ENCODE results near the gene RGS7BP.
"Not testable (repeated sequence)": the region's sequence is repeated elsewhere in the genome, so short reads cannot be mapped to it uniquely, and the experiment has no call there.

RGS7BP gene

DNA sequence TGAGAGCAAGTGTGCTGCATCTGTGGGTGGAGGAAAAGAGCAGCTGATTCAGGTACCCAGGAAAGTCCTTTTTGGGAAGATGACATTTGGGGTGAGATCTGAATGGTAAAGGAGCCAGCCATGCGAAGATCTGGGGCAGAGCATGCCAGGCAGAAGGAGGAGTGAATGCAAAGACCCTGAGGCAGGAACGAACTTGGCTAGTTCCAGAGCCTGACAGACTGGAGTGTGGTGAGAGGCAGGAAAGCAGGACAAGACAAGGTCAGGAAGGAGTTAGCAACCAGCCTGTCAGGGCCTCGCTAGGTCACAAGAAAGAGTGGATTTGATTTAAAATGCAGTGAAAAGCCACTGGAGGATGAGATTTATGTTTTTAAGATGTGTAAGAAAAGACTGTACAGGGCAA is 28.2 kb downstream of the RGS7BP start:
- no peaks in the 10 kb centered on the region for H3K36me3 ChIP-seq
- H3K27ac ChIP-seq: no peak overlapping the region
- H4K20me1 ChIP-seq: no peaks in the 10 kb centered on the region
- H3K9me3 ChIP-seq: no peaks in the 10 kb centered on the region
- no peak for TF ChIP-seq Cebpa-rat (IDR thresholded peaks at IDR 0.05)
- H3K4me1 ChIP-seq: no peaks in the 10 kb centered on the region
- H3K4me3 ChIP-seq: no peak overlapping the region
- H3K27me3 ChIP-seq: no peaks in the 10 kb centered on the region
- no peak overlapping the region for H3K9ac ChIP-seq
- H3K4me2 ChIP-seq: no peak overlapping the region

DNA sequence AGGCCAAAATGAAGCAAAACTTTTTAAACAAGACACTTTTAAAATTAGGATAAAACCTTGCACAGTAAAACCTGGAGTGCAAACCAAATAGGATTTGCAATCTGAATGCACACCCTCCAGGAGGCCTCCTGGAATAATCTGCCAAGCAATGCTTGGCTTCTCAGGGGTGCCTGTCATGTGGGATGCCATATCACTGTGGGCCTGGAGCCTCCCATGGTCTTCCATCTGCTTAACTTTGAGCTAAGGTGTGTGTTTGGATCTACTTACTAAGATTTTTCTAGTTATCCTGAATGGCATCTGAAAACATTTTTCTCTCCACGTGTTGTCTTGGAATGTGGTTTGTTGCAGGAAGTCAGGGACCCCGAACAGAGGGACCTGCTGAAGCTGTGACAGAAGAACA is 52.1 kb downstream of the RGS7BP start:
- Histone ChIP-seq H3K27ac (no peak overlapping the region), H3K4me2 (no peak overlapping the region), H3K27me3 (no peaks in the 10 kb centered on the region), H3K4me3 (no peak overlapping the region), H3K9me3 (peaks cover 15% of the 10 kb centered on the region), H3K9ac (no peak overlapping the region), H3K4me1 (no peaks in the 10 kb centered on the region), H4K20me1 (no peaks in the 10 kb centered on the region), H3K36me3 (no peaks in the 10 kb centered on the region)
- TF ChIP-seq Cebpa-rat (IDR thresholded peaks at IDR 0.05): no peak

DNA sequence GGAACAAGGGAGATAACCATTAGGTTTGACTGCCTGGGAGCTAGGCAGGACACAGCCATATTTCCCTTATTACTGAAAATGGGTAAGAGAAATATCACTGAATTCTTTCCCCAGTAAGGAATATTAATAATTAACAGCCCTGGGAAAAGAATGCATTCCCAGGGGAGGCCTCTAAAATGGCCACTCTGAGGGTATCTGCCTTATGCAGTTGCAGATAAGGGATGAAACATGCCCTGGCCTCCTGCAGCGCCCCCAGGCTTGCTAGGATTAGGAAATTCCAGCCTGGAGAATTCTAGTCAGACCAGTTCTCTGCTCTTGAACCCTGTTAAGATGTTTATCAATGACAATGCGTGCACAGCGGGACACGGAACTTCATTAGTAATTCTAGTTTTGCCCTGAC is 52.8 kb downstream of the RGS7BP start:
- H3K4me2 ChIP-seq, H3K36me3 ChIP-seq, H3K4me1 ChIP-seq, H3K4me3 ChIP-seq, H3K9ac ChIP-seq, H3K27ac ChIP-seq, H4K20me1 ChIP-seq, H3K27me3 ChIP-seq: not testable (repeated sequence)
- H3K9me3 ChIP-seq: peaks cover 15% of the 10 kb centered on the region

DNA sequence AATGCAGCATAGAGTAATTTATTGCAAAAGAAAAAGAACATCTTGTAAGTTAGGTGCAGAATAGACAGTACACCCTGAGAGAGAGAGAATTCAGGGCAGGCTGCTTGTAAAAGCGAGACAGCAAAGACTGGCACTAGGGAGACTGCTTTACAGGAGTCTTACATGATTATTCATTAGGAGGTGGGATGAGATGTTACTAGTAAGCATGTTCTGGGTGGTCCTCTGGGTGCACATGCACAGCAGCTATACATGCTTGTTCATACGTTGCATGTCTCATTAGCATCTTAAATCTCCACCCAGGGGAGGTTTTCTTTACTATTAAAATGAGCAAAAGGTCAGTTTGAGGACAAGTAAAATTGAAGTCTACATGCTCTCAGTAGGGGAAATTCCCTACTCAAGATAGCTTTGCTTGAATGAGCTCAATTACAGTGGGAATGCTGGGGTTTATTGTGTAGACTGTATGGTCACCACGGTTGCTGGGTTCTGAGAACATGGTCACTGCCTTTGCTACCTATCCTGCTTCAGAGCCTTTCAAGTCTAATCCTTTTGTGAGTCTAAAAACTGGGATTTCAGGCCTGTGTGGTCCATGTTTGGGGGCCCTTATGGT is 60.6 kb downstream of the RGS7BP start:
- Histone ChIP-seq H3K4me2 (no peak overlapping the region), H3K9ac (no peak overlapping the region), H3K27ac (no peak overlapping the region), H3K4me1 (no peaks in the 10 kb centered on the region), H3K27me3 (no peaks in the 10 kb centered on the region), H4K20me1 (no peaks in the 10 kb centered on the region), H3K36me3 (no peaks in the 10 kb centered on the region), H3K9me3 (no peaks in the 10 kb centered on the region), H3K4me3 (no peak overlapping the region)
- no peak for TF ChIP-seq Cebpa-rat (IDR thresholded peaks at IDR 0.05)

DNA sequence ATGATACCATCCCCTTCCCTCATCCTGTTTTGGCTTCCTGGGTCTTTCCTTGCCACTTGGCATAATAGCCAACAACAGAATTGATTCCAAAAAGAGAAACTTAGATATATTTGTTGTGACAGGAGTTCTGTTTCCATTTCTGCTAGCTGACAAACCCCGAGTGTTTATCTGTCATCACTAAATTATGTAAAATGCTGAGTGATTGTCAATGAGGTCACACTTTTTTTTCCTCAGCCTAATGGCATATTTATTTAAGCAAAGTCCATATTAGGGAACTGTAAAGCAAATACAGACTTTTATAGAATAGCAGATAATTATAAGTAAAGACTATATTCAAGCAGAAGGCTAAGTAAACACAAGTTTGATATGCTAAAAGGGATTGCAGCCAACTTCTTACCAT is 64.0 kb downstream of the RGS7BP start:
- Histone ChIP-seq H3K9me3 (no peaks in the 10 kb centered on the region), H3K4me3 (no peak overlapping the region), H3K27ac (no peak overlapping the region), H4K20me1 (no peaks in the 10 kb centered on the region), H3K36me3 (no peaks in the 10 kb centered on the region), H3K4me1 (no peaks in the 10 kb centered on the region), H3K9ac (no peak overlapping the region), H3K4me2 (no peak overlapping the region), H3K27me3 (no peaks in the 10 kb centered on the region)
- no peak for TF ChIP-seq Cebpa-rat (IDR thresholded peaks at IDR 0.05)

DNA sequence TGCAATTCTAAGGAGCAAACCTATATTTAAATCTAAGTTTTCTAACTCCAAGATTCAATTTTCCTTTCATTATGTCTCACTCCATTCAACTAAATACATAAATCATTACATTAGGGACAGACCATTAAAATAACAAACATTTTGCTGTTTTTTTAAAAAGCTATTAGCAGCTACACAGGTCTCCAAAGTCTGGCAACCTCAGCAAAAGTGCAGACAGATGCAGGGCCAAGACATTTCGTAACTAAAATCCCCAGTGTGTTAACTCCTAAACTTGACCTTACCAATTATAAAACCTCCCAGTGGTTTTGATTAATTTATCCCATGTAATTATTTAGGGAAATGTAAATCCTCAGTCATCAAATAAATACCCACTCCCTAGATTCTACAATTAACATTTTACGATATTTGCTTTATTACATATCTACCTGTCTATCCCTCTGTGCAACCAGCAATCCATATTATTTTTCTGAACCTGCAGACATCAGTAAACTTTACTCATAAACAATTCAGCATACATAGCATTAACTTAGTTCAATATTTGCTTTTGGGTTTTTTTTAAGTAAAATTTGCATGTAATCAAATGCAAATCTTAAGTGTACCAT is 64.7 kb downstream of the RGS7BP start:
- Histone ChIP-seq H3K9me3 (no peaks in the 10 kb centered on the region), H3K4me2 (no peak overlapping the region), H3K4me3 (no peak overlapping the region), H3K36me3 (no peaks in the 10 kb centered on the region), H3K4me1 (no peaks in the 10 kb centered on the region), H3K27me3 (no peaks in the 10 kb centered on the region), H3K27ac (no peak overlapping the region), H3K9ac (no peak overlapping the region), H4K20me1 (no peaks in the 10 kb centered on the region)
- TF ChIP-seq Cebpa-rat (IDR thresholded peaks at IDR 0.05): no peak

DNA sequence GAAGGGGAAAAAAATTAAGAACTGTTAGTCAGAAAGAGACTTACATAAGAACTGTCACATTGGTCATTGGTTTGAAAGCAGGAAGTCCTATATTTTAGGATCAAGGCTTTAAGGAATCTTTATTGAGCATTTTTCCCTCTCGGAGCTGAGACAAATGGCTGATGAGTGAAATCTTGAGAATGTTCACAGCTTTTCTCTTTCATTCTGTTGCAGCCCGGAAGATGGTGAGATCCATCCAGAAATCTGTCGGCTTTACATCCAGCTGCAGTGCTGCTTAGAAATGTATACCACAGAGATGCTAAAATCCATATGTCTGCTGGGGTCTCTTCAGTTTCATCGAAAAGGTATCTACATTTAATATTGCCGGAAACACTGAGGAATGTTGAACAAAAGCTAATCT is 69.7 kb downstream of the RGS7BP start:
- H3K9ac ChIP-seq: no peak overlapping the region
- no peak overlapping the region for H3K4me2 ChIP-seq
- H4K20me1 ChIP-seq: no peaks in the 10 kb centered on the region
- TF ChIP-seq Cebpa-rat (IDR thresholded peaks at IDR 0.05): no peak
- H3K4me3 ChIP-seq: no peak overlapping the region
- no peaks in the 10 kb centered on the region for H3K36me3 ChIP-seq
- H3K27me3 ChIP-seq: no peaks in the 10 kb centered on the region
- H3K27ac ChIP-seq: no peak overlapping the region
- H3K4me1 ChIP-seq: no peaks in the 10 kb centered on the region
- H3K9me3 ChIP-seq: no peaks in the 10 kb centered on the region

DNA sequence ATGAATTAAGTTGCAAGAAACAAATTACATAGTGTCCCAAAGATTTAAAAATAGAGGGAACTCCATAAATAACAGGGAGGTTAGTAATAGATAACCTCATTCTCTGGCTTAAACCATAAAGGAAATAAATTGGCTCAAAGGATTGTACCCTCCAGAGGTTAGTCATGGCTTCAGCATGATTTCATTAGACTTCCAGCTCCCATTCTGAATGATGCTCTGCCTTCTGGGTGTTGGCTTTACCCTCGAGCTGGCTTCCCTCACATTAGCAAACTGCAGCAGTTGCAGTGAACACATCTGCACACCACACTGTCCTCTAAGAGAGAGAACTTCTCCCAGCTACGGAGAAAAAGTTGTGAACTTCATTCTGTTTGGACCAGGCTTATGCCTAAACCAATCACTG is 70.4 kb downstream of the RGS7BP start:
- no peaks in the 10 kb centered on the region for H3K27me3 ChIP-seq
- no peak for TF ChIP-seq Cebpa-rat (IDR thresholded peaks at IDR 0.05)
- no peaks in the 10 kb centered on the region for H3K4me1 ChIP-seq
- H3K4me2 ChIP-seq: no peak overlapping the region
- H3K36me3 ChIP-seq: no peaks in the 10 kb centered on the region
- no peak overlapping the region for H3K4me3 ChIP-seq
- H4K20me1 ChIP-seq: no peaks in the 10 kb centered on the region
- H3K9ac ChIP-seq: no peak overlapping the region
- no peaks in the 10 kb centered on the region for H3K9me3 ChIP-seq
- H3K27ac ChIP-seq: no peak overlapping the region

DNA sequence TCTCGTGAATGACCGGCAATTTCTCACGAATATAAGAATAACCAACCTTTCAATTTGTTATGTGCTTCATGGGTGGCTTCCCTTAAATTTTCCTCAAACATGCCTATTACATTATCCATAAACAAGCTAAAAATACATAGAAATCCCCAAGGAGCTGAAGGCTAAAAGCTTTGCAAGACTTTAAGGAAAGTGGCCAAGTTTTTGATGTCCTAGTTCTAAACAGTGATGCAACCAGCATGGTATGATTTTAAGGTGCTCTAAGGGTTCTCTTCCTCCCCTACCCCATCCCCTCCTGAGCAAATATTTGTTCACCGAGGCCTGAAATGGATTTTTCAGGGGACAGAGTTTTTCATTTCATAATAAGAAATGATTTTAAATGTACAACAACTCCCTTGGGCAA is 79.8 kb downstream of the RGS7BP start:
- H3K9me3 ChIP-seq: no peaks in the 10 kb centered on the region
- no peak overlapping the region for H3K4me3 ChIP-seq
- H3K27me3 ChIP-seq: no peaks in the 10 kb centered on the region
- TF ChIP-seq Cebpa-rat (IDR thresholded peaks at IDR 0.05): no peak
- no peaks in the 10 kb centered on the region for H4K20me1 ChIP-seq
- H3K4me1 ChIP-seq: no peaks in the 10 kb centered on the region
- H3K4me2 ChIP-seq: no peak overlapping the region
- H3K27ac ChIP-seq: no peak overlapping the region
- no peak overlapping the region for H3K9ac ChIP-seq
- H3K36me3 ChIP-seq: no peaks in the 10 kb centered on the region

DNA sequence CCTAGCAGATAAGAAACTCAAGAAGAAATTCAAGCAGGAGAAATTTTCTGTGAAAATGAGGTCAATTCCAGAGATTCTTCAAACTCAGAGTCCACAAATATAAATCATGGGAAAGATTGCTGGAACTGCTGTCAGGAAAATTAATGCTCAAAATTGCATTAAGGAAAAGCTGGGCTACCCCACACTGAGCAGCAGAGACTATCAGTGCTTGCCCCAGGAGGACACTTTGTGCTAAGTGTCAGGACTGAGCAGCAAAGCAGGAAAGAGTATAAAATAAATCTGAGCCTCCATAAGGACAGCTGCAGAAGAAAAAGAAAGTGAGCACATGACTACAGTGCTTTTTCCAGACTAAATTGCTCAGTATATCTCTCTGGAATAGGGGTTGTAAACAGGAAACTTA is 81.6 kb downstream of the RGS7BP start:
- Histone ChIP-seq H3K4me1 (no peaks in the 10 kb centered on the region), H3K9ac (no peak overlapping the region), H3K27me3 (no peaks in the 10 kb centered on the region), H3K4me3 (no peak overlapping the region), H3K4me2 (no peak overlapping the region), H3K9me3 (no peaks in the 10 kb centered on the region), H4K20me1 (no peaks in the 10 kb centered on the region), H3K27ac (no peak overlapping the region), H3K36me3 (no peaks in the 10 kb centered on the region)
- TF ChIP-seq Cebpa-rat (IDR thresholded peaks at IDR 0.05): no peak
